NT2/D1 (cell line): ENCODE measurements around the gene FSCN2.

Experiments
- YY1 ChIP-seq: IDR thresholded peaks from 2 replicates; pipeline ENCODE4 v1.6.1; 2011; ENCODE audit not compliant: insufficient read length, insufficient read depth
- ZNF274 ChIP-seq: IDR thresholded peaks from 2 replicates; pipeline ENCODE4 v1.6.1; 2011; ENCODE audit warnings: mild to moderate bottlenecking, low read depth, low read length

- no peak for TF ChIP-seq YY1
- no peak for TF ChIP-seq ZNF274
These were observed 29.3 kb downstream of the FSCN2 start for GRCh38 chr17:81557276-81558114.
